Stimulated activated CD8-positive, alpha-beta memory T cell treated with anti-CD3 and anti-CD28 coated beads, Interleukin-15, amount 100 ng/mL, for 4 hours (primary cell): ENCODE measurements around the gene RTN4R.

Source experiments
- DNase-seq, 2 donors: peaks; one replicate each; pipeline ENCODE4 v3.0.0-alpha.2; 2020; ENCODE audit warnings: low read depth in 2 of 2

Gene RTN4R

DNA sequence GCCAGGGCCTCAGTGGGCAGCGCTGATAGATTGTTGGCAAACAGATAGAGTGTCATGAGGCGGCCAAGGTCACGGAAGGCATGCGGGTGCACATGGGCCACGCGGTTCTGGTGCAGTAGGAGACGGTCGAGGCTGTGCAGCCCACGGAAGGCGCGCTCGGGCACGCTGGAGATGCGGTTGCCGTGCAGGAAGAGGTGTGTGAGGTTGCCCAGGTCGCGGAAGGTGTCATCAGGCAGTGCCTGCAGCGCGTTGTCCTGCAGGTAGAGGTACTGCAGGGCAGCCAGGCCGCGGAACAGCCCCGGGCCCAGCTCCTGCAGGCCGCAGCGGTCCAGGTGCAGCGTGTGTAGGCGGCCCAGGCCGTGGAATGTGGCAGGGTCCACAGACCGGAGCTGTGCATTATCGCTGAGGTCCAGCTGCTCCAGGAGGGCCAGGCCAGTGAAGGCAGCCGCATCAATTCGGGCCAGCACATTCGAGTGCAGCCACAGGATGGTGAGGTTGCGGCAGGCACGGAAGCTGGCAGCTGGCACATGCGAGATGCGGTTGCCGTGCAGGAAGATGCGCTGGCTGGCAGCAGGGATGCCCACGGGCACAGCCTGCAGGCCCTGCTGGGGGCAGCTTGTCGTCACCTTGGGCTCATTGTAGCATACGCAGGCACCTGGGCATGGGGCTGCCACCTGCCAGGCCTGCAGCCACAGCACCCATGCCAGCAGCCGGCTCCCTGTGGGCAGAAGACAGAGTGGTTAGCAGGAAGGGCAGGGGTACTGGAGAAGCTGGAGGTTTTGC, 25.5 kb downstream of the RTN4R start:
- DNase-seq, result no peak

DNA sequence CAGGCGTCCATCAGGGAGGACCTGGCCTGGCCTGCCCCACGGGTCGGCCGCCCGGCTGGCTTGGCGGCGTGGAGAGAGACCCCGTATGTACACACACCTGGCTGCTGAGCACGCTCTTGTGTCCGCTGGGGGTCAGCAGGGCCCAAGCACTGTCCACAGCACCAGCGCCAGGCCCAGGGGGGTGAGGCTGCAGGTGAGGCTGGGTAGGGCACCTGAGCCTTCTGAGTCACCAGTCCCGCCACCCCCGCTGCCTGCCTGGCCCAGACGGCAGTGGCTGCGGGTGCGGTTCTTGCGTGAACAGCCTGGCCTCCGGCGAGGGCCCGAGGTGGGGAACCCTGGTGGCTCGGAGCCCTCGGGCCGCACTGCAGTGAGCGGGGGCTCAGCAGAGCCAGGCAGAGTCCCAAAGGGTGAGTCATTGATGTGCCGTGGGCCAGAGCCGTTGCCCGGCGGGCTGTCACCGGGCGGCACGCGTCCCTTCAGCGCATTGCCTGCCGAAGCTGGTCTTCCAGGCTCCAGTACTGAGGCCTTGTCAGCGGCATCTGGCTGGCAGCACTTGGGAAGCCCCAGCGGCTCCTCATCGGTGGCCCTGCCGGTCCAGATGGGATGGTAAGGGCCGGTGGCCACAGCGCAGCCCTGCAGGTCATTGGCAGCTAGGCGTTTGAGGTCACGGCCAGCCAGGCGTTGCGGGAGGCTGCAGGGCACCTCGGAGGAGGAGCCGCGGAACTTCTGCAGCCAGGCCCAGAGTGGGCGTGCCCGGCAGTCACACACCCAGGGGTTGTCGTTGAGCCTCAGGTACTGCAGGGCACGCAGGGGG, 26.3 kb downstream of the RTN4R start:
- no peak for DNase-seq

DNA sequence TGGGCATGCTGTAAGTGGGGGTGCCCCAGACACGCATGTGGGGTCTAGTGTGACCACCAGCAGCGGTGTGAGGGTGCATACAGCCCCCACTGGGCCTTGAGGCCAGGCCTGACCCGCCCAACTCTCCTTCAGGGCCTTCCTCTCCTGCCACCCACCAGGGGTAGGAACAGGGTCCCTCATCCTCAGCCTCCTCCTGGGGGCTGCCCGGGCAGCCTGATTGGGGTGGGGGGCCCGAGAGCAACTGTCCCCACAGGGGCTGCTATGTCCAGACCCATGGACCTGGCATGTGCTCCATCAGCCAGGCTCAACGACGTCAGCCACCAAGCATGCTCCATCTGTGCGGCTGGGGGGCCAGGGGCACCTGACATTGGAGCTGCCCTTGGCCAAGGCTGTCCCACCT, 27.2 kb downstream of the RTN4R start:
- no peak for DNase-seq

DNA sequence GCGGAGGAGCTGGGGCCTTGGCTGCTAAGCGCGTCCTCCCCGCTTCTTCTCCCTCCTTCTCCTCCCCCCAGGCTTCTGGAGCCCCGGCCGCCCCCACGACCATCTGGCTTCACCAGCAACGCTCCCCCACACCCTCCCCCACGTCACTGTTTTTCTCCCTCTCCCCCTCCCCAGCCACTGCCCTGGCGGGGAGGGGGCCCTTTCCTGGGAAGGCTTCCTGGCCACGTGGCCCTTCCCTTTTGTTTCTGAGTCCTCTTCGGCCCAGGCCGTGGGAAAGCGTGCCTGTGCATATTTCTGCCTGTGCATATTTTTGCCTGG, 27.7 kb downstream of the RTN4R start:
- no peak for DNase-seq

DNA sequence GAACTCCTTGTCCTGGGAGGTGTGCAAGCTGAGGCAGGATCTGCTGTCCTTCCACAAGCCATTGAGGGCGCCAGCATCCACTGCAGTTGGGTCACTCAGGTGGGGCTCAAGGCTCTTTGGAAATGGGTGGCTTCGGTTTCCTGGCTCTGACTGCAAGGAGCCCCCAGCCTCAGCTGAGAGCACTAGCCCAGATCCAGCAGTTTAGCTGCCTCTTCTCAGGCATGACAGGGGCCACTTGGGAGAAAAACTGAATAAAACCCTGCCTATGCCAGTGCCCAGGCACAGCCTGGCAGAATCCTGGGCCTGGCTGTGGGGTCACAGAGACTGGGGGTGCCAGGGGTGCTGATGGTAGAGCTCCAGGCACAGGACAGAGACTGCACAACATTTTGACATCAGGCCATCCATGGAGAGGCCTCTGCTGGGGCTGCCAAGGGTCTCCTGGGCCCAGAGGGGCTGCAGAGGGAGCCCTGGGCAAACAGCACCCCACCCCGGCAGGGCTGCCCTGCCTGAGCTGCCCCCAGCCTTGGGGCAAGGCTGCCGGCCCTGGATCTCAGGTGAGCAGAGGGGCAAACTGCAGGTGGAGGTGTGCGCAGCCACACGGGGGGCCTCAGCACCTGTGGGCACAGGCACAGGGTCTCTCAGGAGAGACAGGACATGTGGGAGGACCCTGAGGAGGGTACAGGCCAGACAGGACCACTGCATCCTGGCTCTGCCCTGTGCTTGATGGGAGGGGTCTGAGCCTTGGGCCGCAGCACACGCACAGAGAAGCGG, 28.3 kb downstream of the RTN4R start:
- no peak for DNase-seq

DNA sequence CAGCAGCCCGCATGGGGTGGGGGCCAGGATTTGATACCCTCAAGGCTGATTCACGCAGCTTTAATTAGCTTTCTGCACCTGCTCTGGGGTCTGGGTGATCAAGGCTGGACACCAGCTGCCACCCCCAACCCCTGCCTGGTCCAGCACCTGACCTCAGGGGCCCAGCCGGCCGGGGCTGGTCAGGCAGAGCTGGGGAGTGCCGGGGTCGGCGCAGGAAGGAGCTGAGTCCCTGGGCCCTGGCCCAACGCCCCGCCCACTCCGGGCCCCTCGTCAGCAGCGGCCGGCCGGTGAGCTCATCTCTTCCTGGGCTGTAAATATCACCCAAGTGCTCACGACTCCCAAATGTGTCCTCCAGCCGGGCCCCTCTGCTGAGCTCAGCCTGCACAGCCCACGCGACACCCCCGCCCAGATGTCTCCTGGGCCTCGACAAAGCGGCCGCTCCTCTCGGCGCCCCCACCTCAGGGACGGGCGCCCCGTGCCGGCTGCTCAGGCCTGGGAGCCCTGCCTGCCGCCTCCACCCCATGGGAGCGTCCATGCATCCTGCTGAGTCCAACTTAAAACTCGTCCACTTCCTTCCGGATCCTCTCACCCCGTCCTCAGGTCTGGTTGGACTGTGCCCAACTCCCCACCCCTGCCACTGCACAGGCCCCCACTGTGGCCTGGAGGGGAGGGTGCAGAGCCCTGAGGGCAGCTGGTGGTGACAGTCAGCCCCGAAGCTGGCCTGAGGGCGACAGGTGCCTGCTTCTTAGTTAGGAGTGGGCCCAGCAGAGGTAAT, 29.0 kb downstream of the RTN4R start:
- DNase-seq, result no peak

DNA sequence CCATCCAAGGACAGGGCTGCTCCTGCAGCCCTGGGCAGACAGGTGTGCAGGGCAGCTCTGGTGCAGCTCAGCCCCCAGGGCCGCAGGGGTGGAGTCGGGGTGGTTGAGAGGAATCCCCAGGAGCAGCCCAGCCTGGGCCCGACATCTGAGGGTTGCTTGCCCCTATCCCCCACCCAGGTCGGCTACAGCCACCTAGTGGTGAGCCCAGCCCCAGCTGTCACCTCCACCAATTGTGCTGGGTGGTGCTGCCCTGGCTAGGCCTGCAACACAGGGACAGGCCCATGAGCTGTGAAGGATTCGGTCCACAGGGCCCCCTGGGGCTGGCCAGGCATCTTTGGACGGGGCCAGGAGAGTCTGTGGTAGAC, 29.6 kb downstream of the RTN4R start:
- no peak for DNase-seq

DNA sequence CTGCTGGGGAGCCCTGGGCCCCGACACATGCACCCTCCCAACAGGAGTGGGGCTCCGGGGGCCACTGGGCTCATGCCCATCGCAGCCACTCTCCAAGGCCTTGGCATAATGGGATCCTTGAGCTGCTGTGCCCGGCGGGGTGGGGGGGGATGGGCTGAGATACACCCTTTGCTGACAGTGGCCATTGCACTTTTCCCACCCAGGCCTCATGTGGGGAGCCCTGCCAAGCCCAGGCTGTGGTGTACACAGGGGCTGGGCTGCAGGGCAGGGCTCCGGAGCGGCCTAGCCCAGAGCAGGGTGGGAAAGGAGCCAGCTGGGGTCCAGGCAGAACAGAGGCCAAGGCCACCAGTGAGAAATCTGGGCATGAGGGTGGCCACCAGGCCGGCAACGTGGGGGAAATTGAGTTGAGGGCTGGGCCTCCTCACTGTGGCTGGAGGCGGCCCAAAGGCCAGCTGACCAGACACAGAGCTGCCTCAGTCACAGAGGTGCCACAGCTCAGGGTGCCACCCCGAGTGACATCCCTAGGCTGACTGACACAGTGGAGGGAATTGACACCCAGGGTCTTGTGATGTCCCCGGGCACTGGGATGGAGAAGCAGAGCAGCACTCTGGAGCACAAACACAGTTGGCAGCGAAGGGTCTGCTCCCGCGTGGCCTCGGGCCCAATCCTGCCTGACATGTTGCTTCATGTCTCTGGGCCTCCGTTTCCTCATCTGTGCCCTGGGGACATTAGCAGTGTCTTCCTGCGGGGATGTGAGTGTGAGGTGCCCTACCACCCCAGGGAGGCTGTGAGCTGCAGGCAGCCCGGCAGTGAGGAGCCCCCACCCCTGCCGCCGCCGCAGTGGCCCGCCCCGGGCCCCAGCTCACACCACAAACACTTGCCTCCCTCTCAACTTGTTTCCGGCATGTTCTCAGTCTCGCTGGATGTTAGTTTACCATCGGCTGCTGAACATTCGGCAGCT, 30.4 kb downstream of the RTN4R start:
- no peak for DNase-seq

DNA sequence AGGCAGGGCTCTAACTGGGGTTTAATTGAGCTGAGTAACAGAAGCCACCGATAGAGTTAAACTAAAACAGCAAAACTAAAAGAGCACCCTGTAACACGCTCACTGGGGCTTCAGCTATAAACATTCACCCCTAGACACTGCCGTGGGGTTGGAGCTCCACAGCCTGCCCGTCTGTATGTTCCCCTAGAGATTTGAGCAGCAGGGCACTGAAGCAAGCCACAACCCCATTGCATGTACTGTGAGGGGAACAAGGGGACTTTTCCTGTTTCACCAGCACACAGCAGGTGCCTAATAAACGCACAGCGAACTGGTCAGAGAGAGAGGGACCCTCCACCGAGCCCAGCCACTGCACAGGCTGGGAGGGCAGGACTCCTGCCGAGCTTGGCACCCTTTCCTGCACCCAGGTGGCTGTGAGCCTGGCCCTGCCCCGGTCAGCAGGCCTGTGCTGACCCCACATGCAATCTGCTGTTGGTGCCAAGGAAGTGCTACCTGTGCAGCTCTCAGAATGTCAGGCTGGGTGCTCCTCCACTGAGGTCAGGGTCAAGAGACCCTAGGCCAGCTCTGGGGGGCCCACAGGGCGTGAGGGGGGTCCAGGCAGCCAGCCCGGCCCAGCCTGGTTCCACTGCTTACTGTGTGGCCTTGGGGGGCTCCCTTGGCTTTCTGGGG, 31.9 kb downstream of the RTN4R start:
- DNase-seq, result no peak

DNA sequence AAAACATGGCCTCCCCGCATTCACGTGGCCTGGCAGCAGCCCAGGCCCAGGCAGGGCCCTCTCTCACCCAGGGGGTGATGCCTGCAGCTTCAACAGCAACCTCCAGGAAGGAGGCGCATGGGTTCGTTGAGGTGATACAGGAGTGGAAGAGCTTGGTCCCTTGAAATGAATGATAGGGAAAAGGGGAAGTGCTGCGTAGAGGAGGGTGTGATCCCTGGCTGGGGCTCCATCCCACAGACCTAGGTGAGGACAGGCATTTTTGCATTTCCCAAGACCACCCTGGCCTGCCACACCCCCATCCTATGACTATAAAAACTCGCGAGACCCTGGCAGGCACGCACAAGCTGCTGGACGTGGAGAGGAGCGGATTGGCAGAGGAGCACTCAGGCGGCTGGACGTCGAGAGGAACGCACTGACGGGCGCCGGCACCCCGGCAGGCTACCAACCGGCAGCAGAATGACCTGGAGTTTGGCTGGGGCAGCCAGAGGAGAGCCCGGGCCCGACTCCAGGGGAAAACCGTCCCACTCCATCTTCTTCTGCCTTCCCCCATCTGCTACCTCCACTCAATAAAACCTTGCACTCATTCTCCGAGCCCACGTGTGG, 32.6 kb downstream of the RTN4R start:
- DNase-seq, result no peak

DNA sequence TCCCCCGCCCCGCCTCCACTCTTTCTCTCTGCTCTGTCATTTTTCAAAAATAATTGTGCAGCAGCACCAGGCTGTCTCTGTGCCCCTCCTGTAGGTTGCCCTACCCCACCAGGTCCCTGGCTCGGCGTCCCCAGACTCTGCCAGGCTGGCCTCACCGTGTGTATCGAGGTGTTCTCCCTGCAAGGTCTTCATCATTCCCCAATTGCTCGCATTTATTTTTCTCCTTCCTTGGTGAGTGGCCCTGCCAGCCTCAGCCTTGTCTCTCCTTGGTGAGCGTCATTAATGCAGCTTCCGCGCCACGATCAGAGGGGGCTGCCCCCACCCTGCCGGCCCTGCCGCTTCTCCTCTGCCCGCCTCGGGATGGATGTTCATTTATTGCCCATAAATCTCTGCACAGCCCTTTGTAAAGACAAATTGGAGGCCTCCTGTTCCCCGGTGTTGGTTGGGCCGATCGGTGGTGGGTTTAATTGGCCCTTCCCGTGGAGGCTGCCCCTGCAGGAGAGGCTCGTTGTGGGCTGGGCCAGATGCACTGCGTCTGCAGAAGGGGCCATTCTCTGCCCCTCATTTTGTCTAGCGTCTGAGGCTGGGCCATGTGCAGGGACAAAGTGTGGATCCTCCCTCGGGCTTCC, 33.2 kb downstream of the RTN4R start:
- no peak for DNase-seq

DNA sequence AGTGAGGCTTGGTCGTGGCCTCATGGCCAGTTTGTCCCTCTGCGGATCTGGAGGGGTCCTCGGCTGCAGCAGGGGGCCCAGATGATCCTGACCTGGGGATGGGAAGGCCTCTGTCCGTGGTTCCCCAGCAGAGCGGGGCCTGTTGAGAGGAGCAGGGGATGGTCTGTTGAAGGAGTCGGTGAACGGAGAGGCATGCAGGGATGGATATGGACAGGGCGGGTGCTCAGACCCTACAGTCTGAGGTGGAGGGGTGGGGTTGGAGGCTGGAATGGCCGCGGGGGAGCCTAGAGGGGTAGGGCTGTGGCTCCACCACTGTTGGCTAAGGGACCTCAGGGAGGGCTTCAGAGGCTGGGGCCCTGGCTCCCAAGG, 33.8 kb downstream of the RTN4R start:
- DNase-seq, result no peak

DNA sequence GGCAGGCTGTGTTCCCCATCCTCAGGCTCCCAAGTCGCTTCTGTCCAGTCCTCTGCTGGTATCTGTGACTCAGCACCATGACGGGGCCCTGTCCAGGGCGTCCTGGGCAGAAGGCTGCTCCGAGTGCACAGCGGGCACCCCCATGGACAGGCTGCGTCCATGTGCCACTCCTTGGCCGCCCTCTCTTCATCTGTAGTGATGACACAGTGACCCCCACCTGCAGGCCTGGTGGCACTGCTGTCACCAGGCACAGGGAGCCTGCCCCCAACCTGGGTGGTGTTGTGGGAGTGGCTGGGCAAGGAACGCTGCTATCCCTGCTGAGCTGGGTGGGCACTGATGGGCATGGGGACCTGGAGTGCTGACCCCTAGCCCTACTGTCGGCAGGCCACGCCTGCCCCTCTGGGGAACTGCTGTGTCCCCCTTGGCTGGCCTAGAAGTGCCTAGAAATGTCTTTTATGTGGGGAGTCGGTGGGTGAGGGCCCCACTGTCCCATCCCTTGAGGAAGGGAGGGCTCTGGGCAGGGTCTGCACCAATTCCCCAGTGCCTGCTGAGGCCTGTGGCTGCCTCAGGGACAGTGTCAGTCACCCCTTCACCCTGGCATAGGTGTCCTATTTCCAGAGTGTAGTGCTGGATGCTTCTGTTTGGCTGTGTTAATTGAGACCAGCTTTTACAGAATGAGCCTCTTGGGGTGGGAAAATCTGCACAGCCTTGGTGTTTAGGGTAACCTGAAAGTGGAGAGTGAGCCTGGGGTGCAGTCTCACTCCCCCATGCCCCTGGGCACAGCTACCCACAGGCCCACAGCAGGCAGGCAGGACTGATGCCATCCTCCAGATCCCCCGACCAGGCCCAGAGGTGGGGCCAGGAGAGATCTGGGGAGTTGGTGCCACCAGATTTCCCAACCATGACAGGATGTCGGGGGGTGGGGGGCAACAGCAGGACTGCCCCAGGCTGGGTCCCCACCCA, 34.5 kb downstream of the RTN4R start:
- no peak for DNase-seq

DNA sequence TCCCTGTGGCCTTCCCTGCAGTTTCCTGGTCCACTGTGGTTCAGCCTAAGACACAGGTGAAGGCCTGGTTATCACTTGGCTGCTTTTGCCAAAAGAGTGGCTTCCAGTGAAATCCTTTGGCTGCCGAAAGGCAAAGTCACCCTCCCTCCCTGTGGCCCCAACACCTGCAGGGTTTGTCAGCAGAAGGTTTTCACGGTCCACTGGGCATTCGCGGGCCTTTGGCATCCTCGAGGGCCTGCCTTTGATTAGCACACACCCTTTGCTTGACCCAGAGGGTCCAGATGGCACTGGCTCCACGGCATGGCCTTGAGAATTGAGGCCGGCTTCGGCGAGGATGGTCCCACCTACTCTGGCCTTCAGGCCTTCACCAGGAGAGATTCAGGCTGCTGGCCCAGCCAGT, 35.3 kb downstream of the RTN4R start:
- DNase-seq, result no peak

DNA sequence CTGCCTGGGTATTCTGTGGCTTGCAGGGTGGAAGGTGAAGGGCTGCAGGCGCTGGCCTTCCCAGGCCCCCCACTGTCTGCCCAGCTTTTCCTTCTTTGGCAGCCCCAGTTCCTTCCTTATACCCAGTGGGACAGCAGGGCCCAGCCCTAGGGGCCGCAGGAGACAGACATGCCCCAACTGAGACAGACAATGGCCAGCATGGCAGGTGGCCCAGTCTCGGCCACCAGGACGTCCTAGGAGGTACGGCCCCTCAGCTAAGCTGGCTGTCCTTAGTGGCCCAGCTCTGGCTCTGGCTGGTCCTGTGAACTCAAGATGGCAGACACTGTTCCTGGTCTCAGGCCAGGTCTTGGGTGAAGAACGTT, 35.9 kb downstream of the RTN4R start:
- DNase-seq, result no peak

DNA sequence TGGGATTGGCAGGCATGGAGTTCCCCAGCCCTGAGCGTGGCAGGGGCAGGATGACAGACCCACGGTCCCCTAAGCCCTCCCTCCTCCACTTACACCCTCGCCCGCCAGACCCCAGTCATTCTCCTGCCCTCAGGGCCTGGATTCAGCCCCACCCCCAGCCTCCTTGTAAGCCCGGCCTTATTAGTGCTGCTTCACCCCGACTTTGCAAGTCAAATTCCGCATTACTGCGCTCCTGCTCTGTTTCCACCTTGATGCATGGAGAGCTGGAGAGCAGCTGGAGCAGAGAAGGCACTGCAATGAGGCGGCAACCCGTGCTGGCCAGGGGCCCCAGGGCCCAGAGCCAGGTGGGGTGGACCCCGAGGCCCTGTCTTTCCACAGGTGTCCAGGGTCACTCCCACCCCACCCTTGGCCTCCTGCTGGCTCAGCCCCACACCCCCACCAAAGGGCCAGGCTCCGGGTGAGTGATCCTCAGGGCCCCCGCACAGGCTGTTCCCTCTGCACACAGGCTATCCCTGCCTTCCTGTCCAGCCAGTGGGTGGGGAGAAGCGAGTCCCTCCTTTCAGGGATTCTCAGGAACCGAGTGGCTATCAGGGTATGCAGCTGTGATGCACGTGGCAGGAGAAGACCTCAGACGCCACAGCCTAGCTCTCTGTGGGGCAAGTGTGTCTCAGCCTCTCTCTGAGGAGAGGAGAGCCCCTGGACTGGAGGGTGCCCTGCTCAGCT, 36.4 kb downstream of the RTN4R start:
- no peak for DNase-seq

DNA sequence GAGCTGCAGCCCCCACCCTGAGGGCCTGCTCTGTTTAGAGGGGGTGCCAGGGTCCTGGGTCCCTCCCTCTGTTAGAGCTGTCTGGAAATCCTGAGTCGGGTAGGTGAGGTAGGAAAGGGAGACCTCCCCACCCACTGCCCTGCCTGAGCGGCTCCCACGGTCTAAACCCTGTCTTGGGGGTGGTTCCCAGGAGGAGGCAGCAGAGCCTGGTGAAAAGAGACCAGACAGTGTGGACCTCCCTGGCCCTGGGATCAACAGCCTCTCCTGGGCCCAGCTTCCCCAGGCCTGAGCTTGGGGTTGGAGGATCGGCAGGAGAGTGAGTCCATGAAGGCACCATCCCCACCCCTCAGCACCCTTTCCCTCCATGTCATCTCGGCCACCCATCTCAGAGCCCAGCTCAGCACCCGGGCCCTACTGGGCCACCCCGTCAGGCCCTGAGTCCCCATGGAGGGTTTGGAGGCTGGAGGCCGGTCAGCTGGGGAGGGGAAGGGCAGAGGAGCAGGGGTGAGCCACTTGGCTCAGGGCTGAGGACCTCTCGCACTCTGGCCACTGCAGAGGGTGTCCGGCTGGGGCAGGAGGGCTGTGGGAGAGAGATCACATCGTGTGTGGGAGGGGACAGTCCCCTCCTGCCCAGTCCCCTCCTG, 37.2 kb downstream of the RTN4R start:
- DNase-seq, result no peak
